Vagina (tissue), 2 donors: ENCODE results near the gene TSPEAR.

Experiments
- POLR2A ChIP-seq, 2 donors: fragments of 450-650 bp; IDR thresholded peaks; one replicate each; pipeline ENCODE4 v1.6.1; 2017; ENCODE audit warnings: antibody characterized with exemption in 2 of 2, mild to moderate bottlenecking in 2 of 2, moderate library complexity in 2 of 2
- TF ChIP-seq, protein P1 (sequence below), 3 experiments: fragments of 450-650 bp in 2 of 3; fragments of 200-600 bp in 1 of 3; sonication (generic) in 1 of 3; IDR thresholded peaks; one replicate each; pipeline ENCODE4 v1.5.1; 2017 to 2019; ENCODE audit warnings: antibody characterized with exemption in 3 of 3, mild to moderate bottlenecking in 2 of 3, moderate library complexity in 2 of 3

DNA sequence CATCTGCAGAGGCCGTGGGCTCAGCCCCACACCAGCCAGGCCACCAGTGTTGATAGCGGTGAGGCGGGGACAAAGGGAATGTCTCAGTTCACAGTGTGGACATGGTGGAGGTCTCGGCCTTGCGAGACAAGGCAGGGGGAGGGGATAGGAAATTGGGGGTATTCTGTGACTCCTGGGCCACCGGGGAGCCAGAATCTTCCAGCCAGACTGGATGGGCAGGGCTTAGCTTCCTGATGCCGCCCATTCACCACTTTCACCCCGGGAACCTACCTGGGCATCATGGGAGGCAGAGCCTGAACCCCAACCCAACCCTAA is 251.0 kb downstream of the TSPEAR start:
- TF ChIP-seq POLR2A (IDR thresholded peaks at IDR 0.05), result no peak
- TF ChIP-seq, protein P1, sequence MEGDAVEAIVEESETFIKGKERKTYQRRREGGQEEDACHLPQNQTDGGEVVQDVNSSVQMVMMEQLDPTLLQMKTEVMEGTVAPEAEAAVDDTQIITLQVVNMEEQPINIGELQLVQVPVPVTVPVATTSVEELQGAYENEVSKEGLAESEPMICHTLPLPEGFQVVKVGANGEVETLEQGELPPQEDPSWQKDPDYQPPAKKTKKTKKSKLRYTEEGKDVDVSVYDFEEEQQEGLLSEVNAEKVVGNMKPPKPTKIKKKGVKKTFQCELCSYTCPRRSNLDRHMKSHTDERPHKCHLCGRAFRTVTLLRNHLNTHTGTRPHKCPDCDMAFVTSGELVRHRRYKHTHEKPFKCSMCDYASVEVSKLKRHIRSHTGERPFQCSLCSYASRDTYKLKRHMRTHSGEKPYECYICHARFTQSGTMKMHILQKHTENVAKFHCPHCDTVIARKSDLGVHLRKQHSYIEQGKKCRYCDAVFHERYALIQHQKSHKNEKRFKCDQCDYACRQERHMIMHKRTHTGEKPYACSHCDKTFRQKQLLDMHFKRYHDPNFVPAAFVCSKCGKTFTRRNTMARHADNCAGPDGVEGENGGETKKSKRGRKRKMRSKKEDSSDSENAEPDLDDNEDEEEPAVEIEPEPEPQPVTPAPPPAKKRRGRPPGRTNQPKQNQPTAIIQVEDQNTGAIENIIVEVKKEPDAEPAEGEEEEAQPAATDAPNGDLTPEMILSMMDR (IDR thresholded peaks at IDR 0.05), result no peak
